Body of pancreas (tissue), 4 donors: ENCODE data around the gene NEU3.

ENCODE experiments used
- POLR2A ChIP-seq, 3 donors: fragments of 450-650 bp; IDR thresholded peaks; one replicate each; pipeline ENCODE4 v1.6.1; 2016; ENCODE audit warnings: antibody characterized with exemption in 3 of 3, mild to moderate bottlenecking in 2 of 3
- TF ChIP-seq, protein P1 (sequence below), 7 experiments: fragments of 450-650 bp in 4 of 7; fragments of 200-600 bp in 3 of 7; sonication (generic) in 3 of 7; IDR thresholded peaks; one replicate each; pipeline ENCODE4 v1.5.1; 2016 to 2019; ENCODE audit warnings: antibody characterized with exemption in 7 of 7

DNA sequence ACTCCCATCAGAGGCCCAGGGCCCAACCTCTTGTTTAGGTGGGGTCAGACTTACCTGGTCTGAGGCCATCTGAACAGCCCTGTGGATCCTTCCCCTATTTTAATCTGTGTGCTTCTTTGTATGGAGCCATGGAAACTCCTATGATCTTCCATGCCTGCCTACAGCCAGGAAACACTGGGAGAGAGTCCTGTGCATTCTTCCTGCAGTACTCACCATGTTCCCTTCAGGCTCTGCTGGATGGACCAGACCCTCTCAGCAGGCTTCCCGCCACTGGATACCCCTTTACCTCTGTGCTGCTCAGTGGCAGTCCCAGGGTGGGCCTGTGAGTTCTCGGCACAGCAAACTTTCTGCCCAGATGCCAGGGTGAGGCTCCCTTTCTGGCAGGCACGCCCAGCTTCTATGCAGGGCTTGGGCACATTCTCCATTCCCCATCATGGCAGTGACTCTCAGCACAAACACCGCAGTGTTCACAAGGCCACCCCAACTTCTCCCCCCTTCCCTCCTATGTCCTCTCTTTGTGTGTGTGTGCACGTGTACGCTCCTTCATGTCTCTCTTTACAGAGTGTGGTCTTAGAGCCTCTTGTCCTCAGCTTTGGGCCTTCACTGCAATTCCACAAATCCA lies 34.8 kb downstream of the NEU3 start:
- TF ChIP-seq, protein P1, sequence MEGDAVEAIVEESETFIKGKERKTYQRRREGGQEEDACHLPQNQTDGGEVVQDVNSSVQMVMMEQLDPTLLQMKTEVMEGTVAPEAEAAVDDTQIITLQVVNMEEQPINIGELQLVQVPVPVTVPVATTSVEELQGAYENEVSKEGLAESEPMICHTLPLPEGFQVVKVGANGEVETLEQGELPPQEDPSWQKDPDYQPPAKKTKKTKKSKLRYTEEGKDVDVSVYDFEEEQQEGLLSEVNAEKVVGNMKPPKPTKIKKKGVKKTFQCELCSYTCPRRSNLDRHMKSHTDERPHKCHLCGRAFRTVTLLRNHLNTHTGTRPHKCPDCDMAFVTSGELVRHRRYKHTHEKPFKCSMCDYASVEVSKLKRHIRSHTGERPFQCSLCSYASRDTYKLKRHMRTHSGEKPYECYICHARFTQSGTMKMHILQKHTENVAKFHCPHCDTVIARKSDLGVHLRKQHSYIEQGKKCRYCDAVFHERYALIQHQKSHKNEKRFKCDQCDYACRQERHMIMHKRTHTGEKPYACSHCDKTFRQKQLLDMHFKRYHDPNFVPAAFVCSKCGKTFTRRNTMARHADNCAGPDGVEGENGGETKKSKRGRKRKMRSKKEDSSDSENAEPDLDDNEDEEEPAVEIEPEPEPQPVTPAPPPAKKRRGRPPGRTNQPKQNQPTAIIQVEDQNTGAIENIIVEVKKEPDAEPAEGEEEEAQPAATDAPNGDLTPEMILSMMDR (IDR thresholded peaks at IDR 0.05) = no peak
- no peak for TF ChIP-seq POLR2A (IDR thresholded peaks at IDR 0.05)
